ENCODE data around the gene CEP97. TPM values are rescaled to one million over a fixed set of nuclear protein-coding genes. Genes with fewer than 3 reads are reported as not detected.

The CEP97 gene
- total and polyA plus RNA-seq, 2 donors: 4.5 to 14.0 TPM

DNA sequence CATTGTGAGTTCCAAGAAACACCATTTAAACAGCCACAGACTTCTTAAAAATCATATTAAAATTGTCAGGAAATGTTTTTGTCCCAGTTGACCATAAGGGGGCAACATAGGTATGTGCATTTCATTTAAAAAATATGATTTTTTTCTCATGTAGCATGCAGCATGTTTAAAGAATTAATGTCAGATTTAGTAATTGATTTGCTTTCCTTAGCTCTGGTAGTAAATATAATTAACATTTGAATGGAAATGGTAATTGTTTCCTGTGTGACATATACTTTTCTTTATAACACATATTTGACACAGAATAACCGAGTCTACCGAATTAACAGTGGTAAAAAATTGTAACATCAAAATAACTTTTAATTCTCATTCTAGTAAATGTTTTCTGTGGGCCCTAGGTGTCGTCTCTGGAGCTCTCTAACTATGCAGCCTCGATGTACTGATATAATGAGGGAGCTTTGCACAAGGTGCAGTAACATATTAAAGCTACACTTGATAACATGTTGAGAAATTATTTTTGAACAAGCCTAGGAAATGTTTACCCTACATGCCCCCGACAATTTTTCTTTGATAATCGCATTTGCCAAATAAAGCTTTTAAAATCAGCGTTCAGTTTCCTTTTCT, 89.5 kb downstream of the CEP97 start:
- H3K27me3 ChIP-seq (ENCODE audit: control insufficient read depth in 2 of 2, insufficient read depth in 1 of 2, low read length in 1 of 2): no peaks in the 10 kb centered on the region
- no peak overlapping the region for H3K4me3 ChIP-seq (ENCODE audit: low read length in 2 of 2)
- no peak for DNase-seq (ENCODE audit: low read depth in 6 of 9, low spot score in 9 of 9)
- peaks cover 8 to 19% of the 10 kb centered on the region in 2 donors for H3K36me3 ChIP-seq (ENCODE audit: control insufficient read depth in 2 of 2, insufficient read depth in 2 of 2, low read length in 1 of 2)
- H3K4me1 ChIP-seq (ENCODE audit: control insufficient read depth in 2 of 2, insufficient read depth in 2 of 2, low read length in 2 of 2): peaks cover 0 to 4% of the 10 kb centered on the region in 2 donors
- H3K27ac ChIP-seq (ENCODE audit: low read depth in 1 of 2, low read length in 1 of 2): no peak overlapping the region
- WGBS: 87% methylated on average over 7 of the region's 7 CpGs
- no peaks in the 10 kb centered on the region for H3K9me3 ChIP-seq (ENCODE audit: control insufficient read depth in 2 of 2, insufficient read depth in 1 of 2, low read length in 1 of 2)

DNA sequence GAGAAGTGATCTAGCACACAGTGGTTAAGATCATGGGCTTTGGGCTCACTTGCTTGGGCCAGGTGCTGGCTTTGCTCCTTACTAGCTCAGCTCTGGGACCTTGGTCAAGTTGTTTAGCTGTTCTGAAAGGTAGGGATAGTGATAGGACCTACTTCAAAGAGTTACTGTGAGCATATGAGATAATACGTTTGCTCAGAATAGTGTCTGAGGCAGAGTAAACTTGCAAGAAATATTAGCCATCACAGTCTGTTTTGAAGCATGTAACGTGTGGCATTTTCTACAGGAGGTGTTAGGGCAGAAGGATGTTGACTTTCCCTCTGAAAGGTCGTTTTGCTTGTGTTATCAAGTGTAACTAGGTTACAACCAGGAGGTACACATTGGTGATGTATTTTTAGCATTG, 90.4 kb downstream of the CEP97 start:
- no peak for DNase-seq (ENCODE audit: low read depth in 6 of 9, low spot score in 9 of 9)
- Histone ChIP-seq H3K27me3 (ENCODE audit: control insufficient read depth in 2 of 2, insufficient read depth in 1 of 2, low read length in 1 of 2) (no peaks in the 10 kb centered on the region), H3K4me1 (ENCODE audit: control insufficient read depth in 2 of 2, insufficient read depth in 2 of 2, low read length in 2 of 2) (peaks cover 0 to 4% of the 10 kb centered on the region in 2 donors), H3K27ac (ENCODE audit: low read depth in 1 of 2, low read length in 1 of 2) (no peak overlapping the region), H3K9me3 (ENCODE audit: control insufficient read depth in 2 of 2, insufficient read depth in 1 of 2, low read length in 1 of 2) (no peaks in the 10 kb centered on the region), H3K4me3 (ENCODE audit: low read length in 2 of 2) (no peak overlapping the region), H3K36me3 (ENCODE audit: control insufficient read depth in 2 of 2, insufficient read depth in 2 of 2, low read length in 1 of 2) (peaks cover 8 to 25% of the 10 kb centered on the region in 2 donors)
- 90% methylated on average over 3 of the region's 3 CpGs for WGBS

DNA sequence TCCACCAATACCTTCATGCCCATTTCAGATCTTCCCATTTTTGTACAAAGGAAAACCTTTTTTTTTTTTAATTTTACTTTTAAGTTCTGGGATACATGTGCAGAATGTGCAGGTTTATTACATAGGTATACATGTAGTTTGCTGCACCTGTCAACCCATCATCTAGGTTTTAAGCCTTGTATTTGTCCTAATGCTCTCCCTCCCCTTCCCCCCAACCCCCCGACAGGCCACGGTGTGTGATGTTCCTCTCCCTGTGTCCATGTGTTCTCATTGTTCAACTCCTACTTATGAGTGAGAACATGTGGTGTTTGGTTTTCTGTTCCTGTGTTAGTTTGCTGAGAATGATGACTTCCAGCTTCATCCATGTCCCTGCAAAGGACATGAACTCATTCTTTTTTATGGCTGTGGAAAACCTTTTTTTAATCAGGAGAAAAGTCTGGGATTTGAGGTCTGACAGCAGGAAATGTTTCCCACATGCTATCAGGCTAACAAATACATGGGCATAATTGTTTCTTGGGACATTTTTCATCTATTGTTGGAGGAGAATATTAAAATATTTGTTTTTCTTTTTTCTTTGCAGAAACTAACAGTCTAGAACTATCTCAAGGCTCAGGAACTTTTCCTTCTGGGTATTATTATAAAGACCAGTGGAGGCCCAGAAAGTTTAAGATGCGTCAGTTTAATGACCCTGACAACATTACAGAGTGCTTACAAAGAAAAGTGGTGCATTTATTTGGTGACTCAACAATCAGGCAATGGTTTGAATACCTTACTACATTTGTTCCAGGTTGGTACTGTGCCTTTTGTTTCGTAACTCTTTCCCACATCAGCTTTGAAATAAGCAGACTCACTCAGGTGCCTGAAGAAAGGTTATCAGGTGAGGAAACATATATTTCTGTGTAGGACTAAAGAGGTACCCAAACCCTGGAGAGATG, 92.1 kb downstream of the CEP97 start:
- no peak overlapping the region for H3K27ac ChIP-seq (ENCODE audit: low read depth in 1 of 2, low read length in 1 of 2)
- peaks cover 10 to 29% of the 10 kb centered on the region in 2 donors for H3K36me3 ChIP-seq (ENCODE audit: control insufficient read depth in 2 of 2, insufficient read depth in 2 of 2, low read length in 1 of 2)
- WGBS: 95% methylated on average over 4 of the region's 4 CpGs
- H3K4me3 ChIP-seq (ENCODE audit: low read length in 2 of 2): no peak overlapping the region
- DNase-seq (ENCODE audit: low read depth in 6 of 9, low spot score in 9 of 9): no peak
- no peaks in the 10 kb centered on the region for H3K27me3 ChIP-seq (ENCODE audit: control insufficient read depth in 2 of 2, insufficient read depth in 1 of 2, low read length in 1 of 2)
- H3K4me1 ChIP-seq (ENCODE audit: control insufficient read depth in 2 of 2, insufficient read depth in 2 of 2, low read length in 2 of 2): no peaks in the 10 kb centered on the region
- no peaks in the 10 kb centered on the region for H3K9me3 ChIP-seq (ENCODE audit: control insufficient read depth in 2 of 2, insufficient read depth in 1 of 2, low read length in 1 of 2)

DNA sequence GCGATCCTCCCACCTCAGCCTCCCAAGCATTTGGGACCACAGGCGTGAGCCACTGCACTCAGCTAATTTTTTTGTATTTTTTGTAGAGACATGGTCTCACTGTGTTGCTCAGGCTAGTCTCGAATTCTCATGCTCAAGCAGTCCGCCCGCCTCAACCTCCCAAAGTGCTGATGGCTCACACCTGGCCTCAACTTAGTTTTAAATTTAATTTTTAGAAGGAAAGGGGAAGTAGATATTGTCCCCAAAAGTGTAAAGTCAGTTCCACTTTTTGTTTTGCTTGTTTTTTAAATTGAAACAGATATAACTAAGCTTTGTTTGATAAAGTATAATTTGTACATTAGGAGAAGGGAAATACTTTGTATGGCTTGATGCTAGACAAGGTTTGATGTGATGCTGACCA, 93.6 kb downstream of the CEP97 start:
- no peak for DNase-seq (ENCODE audit: low read depth in 6 of 9, low spot score in 9 of 9)
- Histone ChIP-seq H3K4me1 (ENCODE audit: control insufficient read depth in 2 of 2, insufficient read depth in 2 of 2, low read length in 2 of 2) (no peaks in the 10 kb centered on the region), H3K4me3 (ENCODE audit: low read length in 2 of 2) (no peak overlapping the region), H3K9me3 (ENCODE audit: control insufficient read depth in 2 of 2, insufficient read depth in 1 of 2, low read length in 1 of 2) (no peaks in the 10 kb centered on the region), H3K27ac (ENCODE audit: low read depth in 1 of 2, low read length in 1 of 2) (no peak overlapping the region), H3K36me3 (ENCODE audit: control insufficient read depth in 2 of 2, insufficient read depth in 2 of 2, low read length in 1 of 2) (peaks cover 14 to 36% of the 10 kb centered on the region in 2 donors), H3K27me3 (ENCODE audit: control insufficient read depth in 2 of 2, insufficient read depth in 1 of 2, low read length in 1 of 2) (no peaks in the 10 kb centered on the region)
- WGBS: 90% methylated on average over 5 of the region's 5 CpGs

DNA sequence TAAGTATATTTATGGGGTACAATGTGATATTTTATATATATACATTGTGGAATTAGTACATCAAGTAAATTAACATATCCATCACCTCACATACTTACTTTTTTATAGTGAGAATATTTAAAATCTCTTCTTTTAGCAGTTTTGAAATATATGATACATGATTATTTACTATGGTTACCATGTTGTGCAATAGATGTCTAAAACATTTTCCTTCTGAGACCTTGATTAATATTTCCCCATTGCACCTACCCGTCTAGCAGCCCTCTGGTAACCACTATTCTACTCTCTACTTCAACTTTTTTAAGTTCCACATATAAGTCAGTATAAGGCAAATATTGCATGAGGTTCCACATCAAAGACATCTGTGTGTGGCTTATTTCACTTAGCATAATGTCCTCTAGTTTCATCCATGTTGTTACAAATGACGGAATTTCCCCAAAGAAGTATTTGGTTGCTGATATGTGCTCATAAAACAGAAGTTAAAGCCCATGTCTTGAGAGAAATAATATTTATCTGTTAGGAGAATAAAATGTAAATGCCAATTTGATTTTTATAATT, 95.3 kb downstream of the CEP97 start:
- Histone ChIP-seq H3K4me1 (ENCODE audit: control insufficient read depth in 2 of 2, insufficient read depth in 2 of 2, low read length in 2 of 2) (no peaks in the 10 kb centered on the region), H3K36me3 (ENCODE audit: control insufficient read depth in 2 of 2, insufficient read depth in 2 of 2, low read length in 1 of 2) (peaks cover 14 to 35% of the 10 kb centered on the region in 2 donors), H3K27ac (ENCODE audit: low read depth in 1 of 2, low read length in 1 of 2) (no peak overlapping the region), H3K27me3 (ENCODE audit: control insufficient read depth in 2 of 2, insufficient read depth in 1 of 2, low read length in 1 of 2) (no peaks in the 10 kb centered on the region), H3K9me3 (ENCODE audit: control insufficient read depth in 2 of 2, insufficient read depth in 1 of 2, low read length in 1 of 2) (no peaks in the 10 kb centered on the region), H3K4me3 (ENCODE audit: low read length in 2 of 2) (no peak overlapping the region)
- DNase-seq (ENCODE audit: low read depth in 6 of 9, low spot score in 9 of 9): no peak
- 95% methylated on average over 2 of the region's 2 CpGs for WGBS

Other genes starting within 250 kb of the CEP97 start
- gene SENP7, start 211.4 kb upstream of the CEP97 start, total RNA-seq: 37.7 TPM
- gene SENP7, start 211.4 kb upstream of the CEP97 start, polyA plus RNA-seq: 29.6 TPM
- 28.9 TPM for gene TRMT10C, start 162.7 kb upstream of the CEP97 start, total RNA-seq
- gene TRMT10C, start 162.7 kb upstream of the CEP97 start, polyA plus RNA-seq: 28.7 TPM
- 52.2 TPM for gene PCNP, start 150.4 kb upstream of the CEP97 start, total RNA-seq
- 159 TPM for gene PCNP, start 150.4 kb upstream of the CEP97 start, polyA plus RNA-seq
- gene ZBTB11, start 47.5 kb upstream of the CEP97 start, total RNA-seq: 23.0 TPM
- gene ZBTB11, start 47.5 kb upstream of the CEP97 start, polyA plus RNA-seq: 19.8 TPM
- 2,106 TPM for gene RPL24, start 37.9 kb upstream of the CEP97 start, total RNA-seq
- 3,832 TPM for gene RPL24, start 37.9 kb upstream of the CEP97 start, polyA plus RNA-seq
- 10.3 TPM for gene NXPE3, start 54.6 kb downstream of the CEP97 start, total RNA-seq
- 15.8 TPM for gene NXPE3, start 54.6 kb downstream of the CEP97 start, polyA plus RNA-seq
- gene NFKBIZ, start 124.9 kb downstream of the CEP97 start, total RNA-seq: 7.7 TPM
- 13.7 TPM for gene NFKBIZ, start 124.9 kb downstream of the CEP97 start, polyA plus RNA-seq

All from thymus (tissue), 11 donors.